Activated naive CD4-positive, alpha-beta T cell treated with Interleukin-2 at 50 U/mL for 16 hours (primary cell): ENCODE data around the gene FIGLA.

Experiments
- DNase-seq: peaks from one replicate; pipeline ENCODE4 v3.0.0-alpha.2; 2020

FIGLA gene

DNA sequence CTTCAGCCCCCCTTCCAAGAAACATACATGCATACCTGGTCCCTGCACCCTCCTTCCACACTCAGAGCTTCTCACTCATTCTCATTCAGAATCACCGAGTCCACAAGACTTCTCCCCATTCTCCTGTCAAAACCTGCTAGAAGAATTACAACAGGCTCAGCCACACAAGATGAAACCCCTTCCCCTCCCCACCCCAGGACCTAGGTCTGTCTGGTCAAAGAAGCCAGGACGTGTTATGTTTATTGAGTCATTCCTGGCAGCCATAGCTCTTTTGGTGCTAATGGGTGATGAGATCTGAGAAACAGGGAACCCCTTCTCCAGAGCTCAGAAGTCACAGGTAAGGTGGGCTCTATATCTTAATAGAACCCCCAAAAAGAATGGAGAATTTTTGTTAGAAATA is 21.0 kb downstream of the FIGLA start:
- no peak for DNase-seq

GRCh38 chr2:70768590-70769085 is 21.8 kb downstream of the FIGLA start:
- DNase-seq: no peak

DNA sequence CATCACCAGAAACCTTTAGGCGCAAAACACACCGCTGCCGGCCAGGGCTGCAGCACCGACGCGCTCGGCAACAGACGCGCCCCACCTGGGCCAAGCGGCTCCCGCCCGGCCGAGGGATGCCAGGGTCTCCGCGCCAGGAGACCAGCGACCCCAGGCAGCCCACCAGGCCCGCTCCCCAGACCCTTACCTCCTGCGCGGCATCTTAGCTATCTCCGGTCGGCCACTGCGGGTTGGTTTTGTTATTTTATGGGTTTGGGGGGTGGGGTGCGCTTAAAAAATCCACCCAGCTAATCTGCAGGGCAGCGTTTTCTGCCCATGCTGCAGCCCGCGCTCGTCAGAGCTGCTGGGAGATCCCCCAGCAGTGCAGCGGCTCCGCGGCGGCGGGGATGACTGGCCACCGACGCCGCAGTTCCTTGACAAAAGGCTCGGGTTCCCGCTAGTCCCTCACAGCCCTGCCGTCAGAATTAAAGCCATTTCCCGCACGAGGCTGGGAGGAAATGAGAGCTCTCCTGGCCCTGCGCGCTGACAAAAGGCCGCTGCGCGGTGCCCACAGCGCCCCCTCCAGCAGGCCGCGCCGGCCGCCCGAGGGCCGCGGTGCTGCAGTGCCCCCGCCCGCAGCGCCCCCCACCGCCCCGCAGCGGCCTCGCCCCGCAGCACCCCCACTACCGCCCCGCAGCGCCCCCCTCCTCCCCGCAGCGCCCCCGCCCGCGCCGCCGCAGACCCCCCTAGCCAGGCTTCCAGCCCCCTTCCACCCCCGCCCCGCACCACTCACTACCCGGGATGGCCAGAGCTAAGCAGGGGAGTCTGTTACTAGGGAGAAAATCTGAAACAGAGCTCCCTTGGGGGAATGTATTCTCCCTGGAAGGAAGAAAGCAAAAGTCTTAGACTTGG is 22.5 kb downstream of the FIGLA start, which contains the start of gene ADD2:
Gene ADD2, minus strand, starts transcription at position 502 of the 891 bp plus-strand sequence. CDS start 61,792 bp downstream, outside the sequence.
- peak; percentile 26 for DNase-seq

DNA sequence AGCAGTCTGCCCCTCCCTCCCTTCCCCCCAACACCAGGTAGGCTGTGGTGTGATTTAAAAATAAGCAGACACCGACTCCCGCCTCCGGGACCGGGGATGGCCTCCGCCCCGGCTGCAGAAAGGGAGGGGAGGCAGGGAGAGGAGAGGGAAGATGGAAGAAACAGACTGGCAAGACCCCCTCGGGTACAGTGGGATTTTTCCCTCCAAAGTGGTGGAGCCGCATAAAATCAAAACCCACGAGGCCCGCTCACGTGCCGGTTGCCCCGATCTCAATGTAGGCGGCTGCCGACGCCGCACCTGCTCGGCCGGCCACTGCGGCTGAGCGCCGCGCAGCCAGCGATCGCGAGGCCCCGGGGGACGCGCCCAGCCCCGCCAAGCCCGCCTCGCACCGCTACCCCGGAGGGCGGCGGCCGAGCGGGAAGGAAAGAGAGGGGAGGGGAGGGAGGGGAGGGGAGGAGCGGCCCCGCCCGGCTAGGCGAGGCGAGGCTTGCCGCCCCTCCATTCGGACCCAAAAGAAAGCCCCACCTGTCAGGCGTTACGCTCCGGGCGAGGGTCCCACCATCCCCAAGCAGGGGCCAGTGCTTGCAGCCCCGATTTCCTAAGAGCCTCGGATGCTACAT is 23.3 kb downstream of the FIGLA start:
- no peak for DNase-seq

- no peak for DNase-seq
These were observed 23.9 kb downstream of the FIGLA start for GRCh38 chr2:70766357-70767078.

DNA sequence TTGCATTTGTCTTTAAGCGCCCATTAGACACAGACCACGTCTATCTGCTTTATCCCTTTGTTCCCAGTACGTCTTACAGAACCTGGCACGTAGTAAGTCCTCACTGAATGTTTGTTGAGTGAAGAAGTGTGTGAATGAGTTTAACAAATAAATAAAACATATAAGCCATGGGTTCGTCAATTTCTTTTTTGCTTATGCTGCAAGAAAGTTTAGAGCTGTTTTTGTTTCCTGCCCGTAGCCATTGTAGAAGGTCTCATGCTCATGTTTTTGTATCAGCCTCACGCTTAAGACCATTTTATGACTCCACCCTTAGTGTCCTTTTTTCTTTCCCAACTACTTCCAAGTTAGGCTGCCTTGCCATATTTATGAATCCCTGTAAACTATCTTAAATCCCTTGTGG is 24.9 kb downstream of the FIGLA start:
- DNase-seq: no peak

- DNase-seq: no peak
These were observed 31.0 kb downstream of the FIGLA start for GRCh38 chr2:70759446-70759845.

DNA sequence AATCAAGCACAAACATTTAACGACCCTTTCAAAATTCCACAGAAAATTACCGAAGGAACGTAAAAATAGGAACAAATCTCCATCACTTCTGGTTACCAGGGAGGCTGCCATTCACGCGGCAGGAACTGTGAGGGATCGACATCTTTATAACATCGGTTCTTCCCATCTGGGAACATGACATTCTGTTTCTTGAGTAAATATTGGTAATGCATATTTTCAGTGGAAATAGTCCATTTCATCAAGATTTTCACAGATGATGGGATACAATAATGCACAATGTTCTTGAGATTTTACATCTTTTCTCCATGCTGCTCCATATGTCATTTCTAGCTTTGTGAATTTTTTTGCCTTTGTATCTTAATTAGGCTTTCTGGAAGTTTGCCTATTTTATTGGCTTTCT is 32.5 kb downstream of the FIGLA start:
- DNase-seq: no peak

- no peak for DNase-seq
These were observed 33.1 kb downstream of the FIGLA start for GRCh38 chr2:70757360-70757759.

GRCh38 chr2:70756128-70756527 is 34.3 kb downstream of the FIGLA start:
- DNase-seq: no peak

GRCh38 chr2:70753902-70754301 is 36.5 kb downstream of the FIGLA start:
- no peak for DNase-seq

DNA sequence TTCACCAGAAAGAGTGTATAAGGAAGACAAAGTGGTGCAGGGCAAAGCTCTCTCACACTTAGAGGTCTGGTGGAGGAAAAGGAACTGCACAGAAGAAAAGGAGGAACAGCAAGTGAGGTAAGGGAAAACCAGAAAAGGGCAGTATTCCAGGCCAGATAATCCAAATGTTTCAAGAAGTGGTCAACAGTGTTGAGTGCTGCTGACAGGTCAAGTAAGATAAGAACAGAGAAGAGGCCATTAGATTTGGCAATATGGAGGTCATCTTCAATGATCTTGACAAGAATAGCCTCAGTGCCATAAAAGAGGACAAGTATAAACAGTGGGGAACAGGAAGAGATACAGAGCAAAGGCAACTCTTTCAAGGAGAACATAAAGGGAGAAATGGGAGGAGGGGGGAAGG is 37.4 kb downstream of the FIGLA start:
- no peak for DNase-seq

DNA sequence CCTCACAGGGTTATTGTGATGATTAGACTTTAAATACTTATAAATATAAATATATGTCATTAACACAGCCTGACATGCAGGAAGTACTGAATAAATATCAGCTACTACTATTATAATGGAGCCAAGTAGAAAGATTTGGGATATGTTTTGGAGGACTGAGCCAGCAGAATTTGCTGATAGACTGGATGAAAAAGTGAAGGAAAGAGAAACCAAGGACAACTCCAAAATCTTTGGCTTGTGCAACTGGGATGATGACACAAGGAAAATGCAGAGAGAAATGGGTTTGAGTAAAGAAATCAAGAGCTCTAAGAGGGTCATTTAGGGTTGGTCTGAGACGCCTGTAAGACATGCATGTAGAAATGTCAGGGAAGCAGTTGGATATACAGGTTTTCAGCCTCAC is 38.0 kb downstream of the FIGLA start:
- DNase-seq: no peak

- DNase-seq: no peak
These were observed 38.6 kb downstream of the FIGLA start for GRCh38 chr2:70751881-70752280.

DNA sequence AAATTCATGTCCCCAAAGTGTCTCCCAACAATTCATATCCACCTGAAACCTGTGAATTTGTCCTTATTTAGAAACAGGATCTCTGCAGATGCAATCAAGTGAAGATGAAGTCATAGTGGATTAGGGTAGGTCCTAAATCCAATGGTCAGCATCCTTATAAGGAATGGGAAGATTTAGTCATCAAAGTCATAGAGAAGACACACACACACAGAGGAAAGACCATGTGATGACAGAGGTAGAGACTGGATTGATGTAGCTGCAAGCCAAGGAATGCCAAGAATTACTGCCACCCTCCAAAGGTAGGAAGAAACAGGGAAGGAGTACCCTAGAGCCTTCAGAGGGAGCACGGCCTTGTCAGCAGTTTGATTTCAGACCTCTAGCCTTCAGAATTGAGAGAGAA is 40.1 kb downstream of the FIGLA start:
- DNase-seq: no peak

GRCh38 chr2:70748002-70748784 is 42.2 kb downstream of the FIGLA start:
- DNase-seq: no peak

DNA sequence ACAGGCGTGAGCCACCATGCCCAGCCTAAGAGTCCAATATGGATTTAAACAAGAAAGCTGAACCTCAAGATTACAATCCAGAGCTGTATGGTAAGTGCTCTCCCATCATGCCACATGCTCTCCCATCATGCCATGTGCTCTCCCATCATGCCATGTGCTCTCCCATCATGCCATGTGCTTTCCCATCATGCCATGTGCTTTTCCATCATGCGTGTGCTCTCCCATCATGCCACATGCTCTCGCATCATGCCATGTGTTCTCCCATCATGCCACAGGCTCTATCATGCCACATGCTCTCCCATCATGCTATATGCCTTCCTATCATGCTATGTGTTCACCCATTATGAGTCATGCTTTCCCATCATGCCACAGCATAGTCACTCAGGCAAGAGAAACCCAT is 43.2 kb downstream of the FIGLA start:
- no peak for DNase-seq

DNA sequence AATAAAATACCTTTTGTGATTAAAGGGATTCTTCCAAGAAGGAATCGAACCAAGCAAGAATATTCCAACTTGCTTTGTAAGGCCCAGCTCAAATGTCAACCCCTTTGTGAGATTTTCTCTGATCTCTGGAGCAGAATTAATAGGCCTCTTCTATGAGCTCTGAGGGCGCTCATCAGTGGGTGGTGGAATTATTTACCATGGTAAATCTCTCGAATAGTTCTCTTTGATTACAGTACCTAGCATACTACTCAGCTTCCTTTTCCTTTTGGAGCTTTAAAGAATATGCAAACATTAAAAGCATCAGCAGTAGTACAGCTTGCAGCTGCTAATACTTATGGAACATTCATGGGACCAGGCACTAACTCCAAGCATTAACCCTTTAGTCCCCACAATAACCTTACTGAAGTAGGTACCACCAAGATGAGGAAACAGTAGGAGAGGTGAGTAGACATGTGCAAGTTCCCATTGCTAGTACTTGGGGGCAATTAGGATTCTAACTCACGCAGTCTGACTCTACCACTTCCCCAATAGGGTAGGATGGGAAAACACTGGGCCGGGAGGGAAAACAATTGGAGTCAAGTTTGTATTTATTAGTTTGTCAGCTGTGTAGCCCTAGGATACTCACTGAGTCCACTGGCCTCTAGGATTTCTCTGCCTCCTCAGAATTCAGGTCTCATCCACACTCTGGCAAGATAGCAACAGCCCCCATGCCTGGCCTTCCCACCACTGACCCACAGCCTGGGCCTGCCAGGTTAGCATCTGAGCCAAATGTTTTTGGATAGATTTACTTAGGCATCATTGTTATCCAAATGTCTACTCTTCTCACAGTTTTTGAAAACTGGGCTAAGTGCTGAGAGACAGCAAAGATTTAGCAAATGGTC is 44.1 kb downstream of the FIGLA start:
- no peak for DNase-seq

DNA sequence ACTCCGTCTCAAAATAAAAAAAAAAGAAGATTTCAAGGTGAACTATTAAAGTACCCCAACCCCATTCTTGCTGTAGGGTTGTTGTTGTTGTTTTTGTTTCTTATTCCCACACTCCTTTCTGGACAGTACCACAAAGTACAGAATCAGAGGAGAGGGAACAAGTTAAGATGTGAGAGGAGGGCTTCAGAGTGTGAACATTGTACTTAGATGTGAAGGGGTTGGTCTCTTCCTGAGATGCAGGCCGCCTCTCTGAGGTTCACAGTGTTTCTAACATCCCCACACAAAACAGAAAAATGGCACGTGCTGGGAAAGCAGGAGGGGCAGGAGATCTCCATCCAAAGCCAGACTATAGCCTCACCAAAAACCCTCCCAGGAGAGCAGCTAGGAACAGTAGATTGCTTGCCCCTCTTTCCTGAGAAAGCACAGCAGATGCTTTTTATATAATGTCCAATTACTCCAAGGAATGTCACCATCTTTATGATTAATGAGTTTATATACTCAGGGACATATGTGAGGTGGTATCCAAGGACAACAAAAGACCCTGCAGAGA is 45.1 kb downstream of the FIGLA start:
- no peak for DNase-seq

DNA sequence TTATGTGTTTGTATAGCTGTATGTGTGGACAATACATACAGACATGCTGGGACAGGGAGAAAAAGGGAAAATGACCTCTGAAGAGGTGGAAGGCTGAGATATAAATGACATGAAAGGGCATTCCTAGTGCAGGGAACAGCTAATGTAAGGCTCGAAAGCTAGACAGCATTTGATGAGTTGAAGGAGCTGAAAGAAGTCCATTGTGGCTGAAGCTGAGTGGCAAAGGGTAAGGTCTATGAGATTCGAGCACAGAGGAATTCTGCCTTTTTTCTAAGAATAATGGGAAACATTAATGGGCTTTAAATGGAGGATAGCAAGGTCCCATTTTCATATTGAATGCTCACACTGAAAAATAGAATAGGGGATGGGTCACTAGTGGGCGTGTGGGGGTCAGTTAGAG is 46.0 kb downstream of the FIGLA start:
- DNase-seq: no peak

GRCh38 chr2:70743677-70744076 is 46.8 kb downstream of the FIGLA start:
- DNase-seq: no peak
